ENCODE results near the gene FSTL5. TPM values are rescaled to one million over a fixed set of nuclear protein-coding genes. Genes with fewer than 3 reads are reported as not detected.

The FSTL5 gene
- total and polyA plus RNA-seq, 9 of the 15 experiments (the other 6 are each of a cell fraction or from before 2014, with no cell fraction given) = 0.09 to 3.1 (median 0.50) TPM; not detected in 1

GRCh38 chr4:161906836-161907589 is 256.8 kb downstream of the FSTL5 start:
- WGBS (ENCODE audit: insufficient coverage, low coverage, missing lambda C conversion rate) = 0% methylated on average over 1 of the region's 4 CpGs
- TF ChIP-seq HLTF (IDR thresholded peaks at IDR 0.05) (no peak), SFPQ (IDR thresholded peaks at IDR 0.05; ENCODE audit: low read depth, low read length) (no peak), CHCHD3 (CRISPR knock-in tag; IDR thresholded peaks at IDR 0.05) (no peak)
- Histone ChIP-seq H3K4me3 (no peak overlapping the region), H2AFZ (ENCODE audit: low read depth, low read length) (no peak overlapping the region), H3K27me3 (ENCODE audit: control insufficient read depth in 2 of 2, insufficient read depth in 2 of 2, low read length in 2 of 2) (no peaks in the 10 kb centered on the region), H3K9me3 (replicated peaks; ENCODE audit: control insufficient read depth, insufficient read depth, low read depth, low read length) (no peaks in the 10 kb centered on the region), H3K9ac (ENCODE audit: insufficient read depth in 1 of 2, low read depth in 2 of 2, low read length in 2 of 2) (no peak overlapping the region), H3K4me2 (ENCODE audit: insufficient read depth, low read length) (no peak overlapping the region), H3K4me1 (replicated peaks in 1 of 2; ENCODE audit: control insufficient read depth in 2 of 2, insufficient read depth in 2 of 2, low read length in 2 of 2) (no peaks in the 10 kb centered on the region), H3K9me1 (ENCODE audit: control insufficient read depth, insufficient read depth, low read length) (no peaks in the 10 kb centered on the region), H3K36me3 (ENCODE audit: control insufficient read depth, insufficient read depth, low read length) (no peaks in the 10 kb centered on the region), H4K20me1 (replicated peaks; ENCODE audit: control insufficient read depth, insufficient read depth, low read length) (no peaks in the 10 kb centered on the region), H3K27ac (ENCODE audit: extremely low read depth, low read depth, low read length) (no peak overlapping the region), H3K79me2 (ENCODE audit: control insufficient read depth, insufficient read depth, low read length) (no peaks in the 10 kb centered on the region)
- POLR2A ChIA-PET = no interaction called here
- ATAC-seq (no peak), DNase-seq (ENCODE audit: extremely low read depth in 1 of 4, low spot score in 3 of 4) (no peak), FAIRE-seq (no peak)
- CTCF ChIA-PET (ENCODE audit: low intra/inter-chr PET ratio) = no interaction called here
- no TSS peak for BruUV-seq (replicated peaks)
- in situ Hi-C loops (cut with MboI) = no loop called here
- intact Hi-C loops (cut with micrococcal nuclease) = no loop called here

GRCh38 chr4:161900110-161900509 is 263.7 kb downstream of the FSTL5 start:
- H3K27ac ChIP-seq (ENCODE audit: extremely low read depth, low read depth, low read length) = no peak overlapping the region
- CTCF ChIA-PET (ENCODE audit: low intra/inter-chr PET ratio) = no interaction called here
- no peak overlapping the region for H3K9ac ChIP-seq (ENCODE audit: insufficient read depth in 1 of 2, low read depth in 2 of 2, low read length in 2 of 2)
- H3K36me3 ChIP-seq (ENCODE audit: control insufficient read depth, insufficient read depth, low read length) = no peaks in the 10 kb centered on the region
- DNase-seq (ENCODE audit: extremely low read depth in 1 of 4, low spot score in 3 of 4) (no peak), FAIRE-seq (no peak), ATAC-seq (no peak)
- no peaks in the 10 kb centered on the region for H3K9me1 ChIP-seq (ENCODE audit: control insufficient read depth, insufficient read depth, low read length)
- H3K4me2 ChIP-seq (ENCODE audit: insufficient read depth, low read length) = no peak overlapping the region
- no peaks in the 10 kb centered on the region for H3K79me2 ChIP-seq (ENCODE audit: control insufficient read depth, insufficient read depth, low read length)
- no peak overlapping the region for H3K4me3 ChIP-seq
- no peaks in the 10 kb centered on the region for H3K27me3 ChIP-seq (ENCODE audit: control insufficient read depth in 2 of 2, insufficient read depth in 2 of 2, low read length in 2 of 2)
- intact Hi-C loops (cut with micrococcal nuclease) (no loop called here), in situ Hi-C loops (cut with MboI) (no loop called here)
- TF ChIP-seq PCBP1 (IDR thresholded peaks at IDR 0.05; ENCODE audit: low read depth, low read length, poor library complexity, severe bottlenecking) (no peak), CREB1 (IDR thresholded peaks at IDR 0.05) (no peak), CREB1 (CRISPR knock-in tag; IDR thresholded peaks at IDR 0.05) (no peak)
- no TSS peak for BruUV-seq (replicated peaks)
- H3K4me1 ChIP-seq (replicated peaks in 1 of 2; ENCODE audit: control insufficient read depth in 2 of 2, insufficient read depth in 2 of 2, low read length in 2 of 2) = no peaks in the 10 kb centered on the region
- POLR2A ChIA-PET = no interaction called here
- H2AFZ ChIP-seq (ENCODE audit: low read depth, low read length) = no peak overlapping the region
- WGBS (ENCODE audit: insufficient coverage, low coverage, missing lambda C conversion rate) = 0% methylated on average over 2 of the region's 6 CpGs
- H3K9me3 ChIP-seq (replicated peaks; ENCODE audit: control insufficient read depth, insufficient read depth, low read depth, low read length) = no peaks in the 10 kb centered on the region
- H4K20me1 ChIP-seq (replicated peaks; ENCODE audit: control insufficient read depth, insufficient read depth, low read length) = no peaks in the 10 kb centered on the region
